Pons (tissue), 1 donor: Measurements from ENCODE around the gene KRTAP27-1.

Experiments
- DNase-seq: peaks from one replicate; pipeline ENCODE4 v3.0.0-alpha.2; 2016; ENCODE audit warnings: low spot score

Gene KRTAP27-1

GRCh38 chr21:30289215-30289614 is 48.3 kb downstream of the KRTAP27-1 start, which contains the start of gene KRTAP25-1:
KRTAP25-1 (minus strand) TSS chr21:30289514; CDS start chr21:30289490, 24 bp downstream.
- DNase-seq, result no peak
